CD14-positive monocyte (primary cell): ENCODE data around the gene WDR70. TPM values are rescaled to one million over a fixed set of nuclear protein-coding genes. Genes with fewer than 3 reads are reported as not detected.

Experiments
- DNase-seq, 3 donors: peaks; one replicate each; pipeline ENCODE4 v3.0.0-alpha.2; 2011 to 2022
- H2AFZ ChIP-seq: 2 replicates; pipeline ENCODE4 v1.6.0; 2012; ENCODE audit warnings: mild to moderate bottlenecking, low read depth, low read length, inconsistent platforms; ENCODE audit not compliant: insufficient read depth, poor library complexity, severe bottlenecking
- H3K27ac ChIP-seq, 2 donors: 1 replicate in 1 of 2; 2 replicates in 1 of 2; pipeline ENCODE4 v1.5.1; 2012 to 2013; ENCODE audit warnings: low read length in 2 of 2, control low read depth in 1 of 2, inconsistent platforms in 1 of 2, low read depth in 1 of 2, mild to moderate bottlenecking in 1 of 2
- H3K27me3 ChIP-seq, 2 donors: one replicate each; pipeline versions ENCODE4 v1.6.0 to v1.6.1; 2011 to 2013; ENCODE audit warnings: low read length in 2 of 2; ENCODE audit not compliant: control insufficient read depth in 2 of 2, insufficient read depth in 2 of 2
- H3K36me3 ChIP-seq, 2 donors: replicated peaks in 1 of 2; 1 replicate in 1 of 2; 2 replicates in 1 of 2; pipeline versions ENCODE4 v1.5.1 to v1.6.1; 2012 to 2013; ENCODE audit warnings: low read length in 2 of 2, control low read depth in 1 of 2, inconsistent platforms in 1 of 2, mild to moderate bottlenecking in 1 of 2; ENCODE audit not compliant: insufficient read depth in 2 of 2, control insufficient read depth in 1 of 2
- H3K4me1 ChIP-seq, 2 donors: 1 replicate in 1 of 2; 2 replicates in 1 of 2; pipeline versions ENCODE4 v1.5.1 to v1.6.1; 2012 to 2013; ENCODE audit warnings: low read length in 2 of 2, control low read depth in 1 of 2, inconsistent platforms in 1 of 2, mild to moderate bottlenecking in 1 of 2, moderate library complexity in 1 of 2; ENCODE audit not compliant: insufficient read depth in 2 of 2, control insufficient read depth in 1 of 2
- H3K4me2 ChIP-seq: replicated peaks from 2 replicates; pipeline ENCODE3; 2012; ENCODE audit warnings: low read length, moderate library complexity, mild to moderate bottlenecking; ENCODE audit not compliant: poor library complexity, severe bottlenecking; ENCODE audit errors: extremely low read depth
- H3K4me3 ChIP-seq, 3 experiments: fragments of 200-600 bp in 1 of 3; sonication (generic) in 1 of 3; replicated peaks in 1 of 3; 1 replicate in 2 of 3; 2 replicates in 1 of 3; pipeline ENCODE4 v1.5.1; 2011 to 2013; ENCODE audit warnings: low read length in 3 of 3, mild to moderate bottlenecking in 3 of 3, control low read depth in 2 of 3, low read depth in 2 of 3, inconsistent platforms in 1 of 3, moderate library complexity in 1 of 3
- H3K79me2 ChIP-seq: 2 replicates; pipeline ENCODE4 v1.6.0; 2012; ENCODE audit warnings: mild to moderate bottlenecking, control low read depth, inconsistent platforms, low read length, moderate library complexity; ENCODE audit not compliant: insufficient read depth
- H3K9ac ChIP-seq: 2 replicates; pipeline ENCODE4 v1.6.0; 2017; ENCODE audit warnings: low read length, mild to moderate bottlenecking; ENCODE audit not compliant: insufficient read depth, poor library complexity, severe bottlenecking
- H3K9me3 ChIP-seq, 2 donors: replicated peaks in 1 of 2; 1 replicate in 1 of 2; 2 replicates in 1 of 2; pipeline versions ENCODE4 v1.5.1 to v1.6.1; 2012 to 2013; ENCODE audit warnings: low read length in 2 of 2, control low read depth in 1 of 2; ENCODE audit not compliant: control insufficient read depth in 1 of 2, insufficient read depth in 1 of 2
- H4K20me1 ChIP-seq: 2 replicates; pipeline ENCODE4 v1.6.0; 2012; ENCODE audit warnings: mild to moderate bottlenecking, low read length, control low read depth, moderate library complexity; ENCODE audit not compliant: insufficient read depth
- H3K27ac Mint-ChIP-seq, 7 donors: one replicate each; pipeline ENCODE4 v1.8.0; 2020; ENCODE audit warnings: mild to moderate bottlenecking in 7 of 7, mixed read lengths in 7 of 7, moderate library complexity in 6 of 7, inconsistent platforms in 2 of 7
- H3K27me3 Mint-ChIP-seq, 3 donors: one replicate each; pipeline ENCODE4 v1.8.0; 2021 to 2022; ENCODE audit warnings: low read depth in 3 of 3, mild to moderate bottlenecking in 3 of 3, mixed read lengths in 3 of 3, moderate library complexity in 3 of 3, inconsistent platforms in 1 of 3
- H3K36me3 Mint-ChIP-seq, 2 donors: one replicate each; pipeline ENCODE4 v1.8.0; 2020; ENCODE audit warnings: mixed read lengths in 2 of 2, inconsistent platforms in 1 of 2, mild to moderate bottlenecking in 1 of 2
- H3K4me1 Mint-ChIP-seq: one replicate; pipeline ENCODE4 v1.8.0; 2020; ENCODE audit warnings: mild to moderate bottlenecking, mixed read lengths
- H3K4me3 Mint-ChIP-seq, 2 donors: one replicate each; pipeline ENCODE4 v1.8.0; 2020; ENCODE audit warnings: mild to moderate bottlenecking in 2 of 2, mixed read lengths in 2 of 2, moderate library complexity in 1 of 2
- H3K9me3 Mint-ChIP-seq, 7 donors: one replicate each; pipeline ENCODE4 v1.8.0; 2020 to 2022; ENCODE audit warnings: mixed read lengths in 7 of 7, mild to moderate bottlenecking in 6 of 7, moderate library complexity in 6 of 7, inconsistent platforms in 2 of 7
- WGBS: methylation state at CpG from one replicate; pipeline ENCODE4 v1.1.5; 2013; ENCODE audit warnings: missing lambda C conversion rate; ENCODE audit not compliant: insufficient coverage; 5-methylcytosine and 5-hydroxymethylcytosine counted together
- intact Hi-C, 2 donors: fragments of 100-400 bp; cut with micrococcal nuclease; formaldehyde crosslinking; loops; one replicate each; pipeline versions ENCODE4 v1.15.0 to v1.15.1; 2023
- polyA plus RNA-seq, 3 donors: library from polyadenylated mRNA; depleted of rRNA in 1 of 3; unstranded in 2 of 3; stranded (reverse) in 1 of 3; fragments of 300-500 nt in 2 of 3; fragments of >200 nt in 1 of 3; fragmentation: Illumina TruSeq in 2 of 3; gene quantifications; 1 replicate in 2 of 3; 2 replicates in 1 of 3; pipeline ENCODE4 v1.2.3, GENCODE V29; 2012 to 2021
- TF ChIP-seq, protein P1 (sequence below): fragments of 200-600 bp; IDR thresholded peaks from one replicate; pipeline ENCODE4 v1.8.0; 2022; ENCODE audit warnings: antibody characterized with exemption, mild to moderate bottlenecking

WDR70 gene
- polyA plus RNA-seq, 3 donors: 13.1 to 21.0 (median 19.1) TPM

DNA sequence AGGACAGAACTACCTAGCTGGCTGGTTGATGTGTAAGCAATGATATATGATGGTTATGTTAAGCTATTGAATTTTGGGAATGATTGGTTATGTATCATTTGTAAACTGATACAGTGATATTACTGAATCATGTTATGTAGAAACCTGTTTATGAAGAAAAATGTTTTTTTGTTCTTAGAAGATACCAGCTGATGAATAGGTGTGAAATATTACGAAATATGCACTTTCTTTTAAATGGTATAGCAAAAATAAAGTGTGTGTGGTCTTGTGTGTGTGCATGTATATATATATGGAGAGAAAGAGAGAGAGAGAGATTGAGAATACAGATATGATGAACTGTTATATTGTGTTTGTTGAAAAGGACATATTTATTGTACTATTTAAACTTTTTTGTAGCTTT, 164.1 kb downstream of the WDR70 start:
- peaks cover 6 to 9% of the 10 kb centered on the region in 2 donors for H3K36me3 Mint-ChIP-seq
- no peak overlapping the region for H3K4me3 Mint-ChIP-seq

DNA sequence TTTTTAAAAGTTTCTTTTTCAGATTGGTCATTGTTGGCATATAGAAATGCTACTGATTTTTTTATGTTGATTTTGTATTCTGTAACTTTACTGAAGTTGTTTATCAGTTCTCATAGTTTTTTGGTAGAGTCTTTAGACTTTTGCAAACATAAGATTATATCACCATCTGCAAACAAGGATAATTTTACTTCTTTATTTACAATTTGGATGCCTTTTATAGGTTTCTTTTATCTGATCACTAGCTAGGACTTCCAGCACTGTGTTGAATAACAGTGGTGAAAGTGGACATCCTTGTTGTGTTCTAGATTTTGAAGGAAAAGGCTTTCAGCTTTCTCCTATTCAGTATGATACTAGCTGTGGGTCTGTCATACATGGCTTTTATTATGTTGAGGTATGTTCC, 170.3 kb downstream of the WDR70 start:
- Histone ChIP-seq H3K27me3 (no peaks in the 10 kb centered on the region), H3K27ac (no peak overlapping the region), H3K4me1 (peaks cover 0 to 8% of the 10 kb centered on the region in 2 donors), H3K36me3 (no peaks in the 10 kb centered on the region), H3K79me2 (no peaks in the 10 kb centered on the region), H2AFZ (no peak overlapping the region), H3K4me3 (no peak overlapping the region), H3K9ac (no peak overlapping the region), H3K4me2 (no peak overlapping the region), H4K20me1 (no peaks in the 10 kb centered on the region), H3K9me3 (no peaks in the 10 kb centered on the region)
- TF ChIP-seq, protein P1, sequence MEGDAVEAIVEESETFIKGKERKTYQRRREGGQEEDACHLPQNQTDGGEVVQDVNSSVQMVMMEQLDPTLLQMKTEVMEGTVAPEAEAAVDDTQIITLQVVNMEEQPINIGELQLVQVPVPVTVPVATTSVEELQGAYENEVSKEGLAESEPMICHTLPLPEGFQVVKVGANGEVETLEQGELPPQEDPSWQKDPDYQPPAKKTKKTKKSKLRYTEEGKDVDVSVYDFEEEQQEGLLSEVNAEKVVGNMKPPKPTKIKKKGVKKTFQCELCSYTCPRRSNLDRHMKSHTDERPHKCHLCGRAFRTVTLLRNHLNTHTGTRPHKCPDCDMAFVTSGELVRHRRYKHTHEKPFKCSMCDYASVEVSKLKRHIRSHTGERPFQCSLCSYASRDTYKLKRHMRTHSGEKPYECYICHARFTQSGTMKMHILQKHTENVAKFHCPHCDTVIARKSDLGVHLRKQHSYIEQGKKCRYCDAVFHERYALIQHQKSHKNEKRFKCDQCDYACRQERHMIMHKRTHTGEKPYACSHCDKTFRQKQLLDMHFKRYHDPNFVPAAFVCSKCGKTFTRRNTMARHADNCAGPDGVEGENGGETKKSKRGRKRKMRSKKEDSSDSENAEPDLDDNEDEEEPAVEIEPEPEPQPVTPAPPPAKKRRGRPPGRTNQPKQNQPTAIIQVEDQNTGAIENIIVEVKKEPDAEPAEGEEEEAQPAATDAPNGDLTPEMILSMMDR: no peak
- H3K27me3 Mint-ChIP-seq: peaks cover 0 to 1% (median 0%) of the 10 kb centered on the region in 3 donors
- DNase-seq: no peak
- no peak overlapping the region for H3K4me3 Mint-ChIP-seq
- H3K36me3 Mint-ChIP-seq: peaks cover 0 to 4% of the 10 kb centered on the region in 2 donors
- H3K9me3 Mint-ChIP-seq: no peaks in the 10 kb centered on the region
- peaks cover 14% of the 10 kb centered on the region for H3K4me1 Mint-ChIP-seq
- intact Hi-C loops: no loop called here
- no peak overlapping the region for H3K27ac Mint-ChIP-seq

More for the DNA sequence above, 164.1 kb downstream of the WDR70 start:
- Histone ChIP-seq H2AFZ (no peak overlapping the region), H3K27ac (no peak overlapping the region), H3K4me3 (no peak overlapping the region), H4K20me1 (no peaks in the 10 kb centered on the region), H3K27me3 (no peaks in the 10 kb centered on the region), H3K9me3 (no peaks in the 10 kb centered on the region), H3K4me1 (no peaks in the 10 kb centered on the region), H3K79me2 (no peaks in the 10 kb centered on the region), H3K9ac (no peak overlapping the region), H3K4me2 (no peak overlapping the region), H3K36me3 (no peaks in the 10 kb centered on the region)
- intact Hi-C loops: no loop called here
- peaks cover 0 to 1% (median 0%) of the 10 kb centered on the region in 7 donors for H3K9me3 Mint-ChIP-seq
- TF ChIP-seq, protein P1: no peak
- no peaks in the 10 kb centered on the region for H3K4me1 Mint-ChIP-seq
- WGBS: no CpG with 5 or more reads among the region's 1 CpG
- no peaks in the 10 kb centered on the region for H3K27me3 Mint-ChIP-seq
- H3K27ac Mint-ChIP-seq: no peak overlapping the region
- no peak for DNase-seq
